ENCODE data around the gene KCNT1. TPM values are rescaled to one million over a fixed set of nuclear protein-coding genes. Genes with fewer than 3 reads are reported as not detected.

The KCNT1 gene
- 0.01 to 0.06 TPM (median 0.05 TPM) in 3 of 5 replicates, not detected in the others for total RNA-seq (2022; extraction: Qiagen RNA extraction; ENCODE audit: low read depth)

GRCh38 chr9:135701959-135702721 is at the start of gene KCNT1:
KCNT1 (plus strand) TSS chr9:135702185; CDS start chr9:135702259, 74 bp downstream.

GRCh38 chr9:135662758-135663450 is 39.1 kb upstream of the KCNT1 start, which contains the start of gene LCN9:
LCN9 (plus strand) TSS chr9:135663309; CDS start chr9:135663322, 13 bp downstream.

GRCh38 chr9:135699440-135699839 is 2.5 kb upstream of the KCNT1 start, which contains the start of gene SOHLH1:
SOHLH1 (minus strand) TSS chr9:135699481; CDS start chr9:135699467, 14 bp downstream.

Other genes starting within 250 kb of the KCNT1 start
- gene PPP1R26, start 222.4 kb upstream of the KCNT1 start, total RNA-seq (2022; extraction: Qiagen RNA extraction; ENCODE audit: low read depth): 14.8 to 19.9 TPM (median 19.3 TPM) in 5 replicates
- 107 to 141 TPM (median 131 TPM) in 5 replicates for gene MRPS2, start 201.5 kb upstream of the KCNT1 start, total RNA-seq (2022; extraction: Qiagen RNA extraction; ENCODE audit: low read depth)
- gene LCN1, start 180.7 kb upstream of the KCNT1 start, total RNA-seq (2022; extraction: Qiagen RNA extraction; ENCODE audit: low read depth): 0.18 TPM in 1 of 5 replicates, not detected in the others
- not detected in 5 replicates for gene OBP2A, start 156.1 kb upstream of the KCNT1 start, total RNA-seq (2022; extraction: Qiagen RNA extraction; ENCODE audit: low read depth)
- gene PAEP, start 140.4 kb upstream of the KCNT1 start, total RNA-seq (2022; extraction: Qiagen RNA extraction; ENCODE audit: low read depth): 0.41 to 0.47 TPM (median 0.45 TPM) in 4 of 5 replicates, not detected in the other
- not detected in 5 replicates for gene GLT6D1, start 62.6 kb upstream of the KCNT1 start, total RNA-seq (2022; extraction: Qiagen RNA extraction; ENCODE audit: low read depth)
- not detected in 5 replicates for gene LCN9, start 38.9 kb upstream of the KCNT1 start, total RNA-seq (2022; extraction: Qiagen RNA extraction; ENCODE audit: low read depth)
- gene SOHLH1, start 2.7 kb upstream of the KCNT1 start, total RNA-seq (2022; extraction: Qiagen RNA extraction; ENCODE audit: low read depth): 0.10 TPM in 1 of 5 replicates, not detected in the others
- gene CAMSAP1, start 205.4 kb downstream of the KCNT1 start, total RNA-seq (2022; extraction: Qiagen RNA extraction; ENCODE audit: low read depth): 17.9 to 24.4 TPM (median 20.2 TPM) in 5 replicates

All from A549 treated with GW870086 at 1 μM for 4 hours (cell line).